B cell (primary cell): ENCODE results near the gene MYO1G.

Experiments used
- EZH2 ChIP-seq: IDR thresholded peaks from 2 replicates; pipeline ENCODE4 v1.6.1; 2012; ENCODE audit warnings: borderline replicate concordance, low read depth, mild to moderate bottlenecking, moderate library complexity, low read length; ENCODE audit not compliant: insufficient read depth, poor library complexity, severe bottlenecking
- TF ChIP-seq, protein P1 (sequence below): fragments of 200-600 bp; IDR thresholded peaks from one replicate; pipeline ENCODE4 v1.8.0; 2022; ENCODE audit warnings: antibody characterized with exemption, mild to moderate bottlenecking

DNA sequence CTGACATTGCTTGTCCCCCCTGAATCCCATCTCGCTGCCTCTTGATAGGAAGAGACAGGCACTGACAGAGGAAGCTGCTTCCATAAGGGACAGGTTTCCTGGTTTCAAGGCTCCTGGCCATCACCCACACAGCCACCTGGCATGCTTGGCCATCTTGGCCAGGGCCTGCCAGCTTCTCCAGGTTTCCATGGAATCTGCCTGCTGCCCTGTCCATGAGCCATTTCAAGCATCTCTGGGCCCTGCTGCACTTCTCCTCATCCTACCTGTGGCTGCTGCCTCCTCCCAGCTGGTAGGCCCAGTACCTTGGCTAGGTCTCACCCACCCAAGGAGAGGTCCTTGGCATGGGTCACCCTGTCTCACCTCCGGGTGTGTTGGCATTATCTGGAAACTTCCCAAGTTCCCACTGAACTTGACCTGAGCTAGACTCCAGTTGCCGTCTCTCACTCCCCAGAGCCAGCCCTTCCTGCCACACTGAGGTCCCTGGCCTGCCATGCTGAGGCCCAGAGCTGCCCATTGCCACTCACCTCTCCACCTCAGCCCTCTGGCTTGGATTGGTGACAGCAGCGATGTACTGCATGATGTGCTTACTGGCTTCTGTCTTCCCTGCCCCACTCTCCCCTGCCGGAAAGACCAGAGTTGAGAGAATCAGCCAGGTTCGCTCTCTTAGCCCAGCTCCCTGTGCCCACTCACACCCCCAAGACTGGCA is 2.6 kb downstream of the MYO1G start:
- TF ChIP-seq, protein P1, sequence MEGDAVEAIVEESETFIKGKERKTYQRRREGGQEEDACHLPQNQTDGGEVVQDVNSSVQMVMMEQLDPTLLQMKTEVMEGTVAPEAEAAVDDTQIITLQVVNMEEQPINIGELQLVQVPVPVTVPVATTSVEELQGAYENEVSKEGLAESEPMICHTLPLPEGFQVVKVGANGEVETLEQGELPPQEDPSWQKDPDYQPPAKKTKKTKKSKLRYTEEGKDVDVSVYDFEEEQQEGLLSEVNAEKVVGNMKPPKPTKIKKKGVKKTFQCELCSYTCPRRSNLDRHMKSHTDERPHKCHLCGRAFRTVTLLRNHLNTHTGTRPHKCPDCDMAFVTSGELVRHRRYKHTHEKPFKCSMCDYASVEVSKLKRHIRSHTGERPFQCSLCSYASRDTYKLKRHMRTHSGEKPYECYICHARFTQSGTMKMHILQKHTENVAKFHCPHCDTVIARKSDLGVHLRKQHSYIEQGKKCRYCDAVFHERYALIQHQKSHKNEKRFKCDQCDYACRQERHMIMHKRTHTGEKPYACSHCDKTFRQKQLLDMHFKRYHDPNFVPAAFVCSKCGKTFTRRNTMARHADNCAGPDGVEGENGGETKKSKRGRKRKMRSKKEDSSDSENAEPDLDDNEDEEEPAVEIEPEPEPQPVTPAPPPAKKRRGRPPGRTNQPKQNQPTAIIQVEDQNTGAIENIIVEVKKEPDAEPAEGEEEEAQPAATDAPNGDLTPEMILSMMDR: no peak
- TF ChIP-seq EZH2: no peak
